Esophagus squamous epithelium (tissue), 5 donors: ENCODE measurements around the gene TAF6. TPM values are rescaled to one million over a fixed set of nuclear protein-coding genes. Genes with fewer than 3 reads are reported as not detected.
A peak's percentile ranks its signal among the peaks of the same experiment; 100 is the strongest.

ENCODE experiments used
- DNase-seq: peaks from one replicate; lab custom pipeline; 2025; lab: John Stamatoyannopoulos, UW
- H3K27ac ChIP-seq, 4 donors: fragments of 200-600 bp; sonication (generic); one replicate each; pipeline ENCODE4 v1.5.1; 2016 to 2019; ENCODE audit warnings: mild to moderate bottlenecking in 1 of 4
- H3K27me3 ChIP-seq, 4 donors: fragments of 200-600 bp; sonication (generic); 1 replicate in 3 of 4; 2 replicates in 1 of 4; pipeline versions ENCODE4 v1.5.1 to v1.6.0; 2017 to 2021; ENCODE audit warnings: antibody characterized with exemption in 1 of 4
- H3K36me3 ChIP-seq, 3 donors: fragments of 200-600 bp; sonication (generic); one replicate each; pipeline ENCODE4 v1.5.1; 2016 to 2019
- H3K4me1 ChIP-seq, 3 donors: fragments of 200-600 bp; sonication (generic); one replicate each; pipeline ENCODE4 v1.5.1; 2017 to 2019
- H3K4me3 ChIP-seq, 4 donors: fragments of 200-600 bp; sonication (generic); 1 replicate in 3 of 4; 2 replicates in 1 of 4; pipeline ENCODE4 v1.5.1; 2016 to 2019; ENCODE audit warnings: mild to moderate bottlenecking in 2 of 4, moderate library complexity in 1 of 4
- H3K9me3 ChIP-seq, 3 donors: fragments of 200-600 bp; sonication (generic); one replicate each; pipeline ENCODE4 v1.5.1; 2016 to 2019
- POLR2A ChIP-seq, 4 donors: fragments of 450-650 bp; IDR thresholded peaks; one replicate each; pipeline ENCODE4 v1.6.1; 2017; ENCODE audit warnings: antibody characterized with exemption in 4 of 4, mild to moderate bottlenecking in 4 of 4, moderate library complexity in 3 of 4
- WGBS, 2 donors: methylation state at CpG; one replicate each; pipeline ENCODE4 v1.1.5; 2018; 5-methylcytosine and 5-hydroxymethylcytosine counted together
- intact Hi-C: fragments of 100-400 bp; cut with DNase I; formaldehyde crosslinking; loops from one replicate; pipeline ENCODE4 v1.15.0; 2022
- total RNA-seq, 4 donors: library from RNA; depleted of rRNA; stranded (reverse); fragments of >200 nt; gene quantifications; one replicate each; pipeline ENCODE4 v1.1.0, GENCODE V29; 2016
- TF ChIP-seq, protein P1 (sequence below), 6 experiments: fragments of 450-650 bp in 4 of 6; fragments of 200-600 bp in 2 of 6; sonication (generic) in 2 of 6; IDR thresholded peaks; one replicate each; pipeline ENCODE4 v1.5.1; 2016 to 2019; ENCODE audit warnings: antibody characterized with exemption in 6 of 6, mild to moderate bottlenecking in 4 of 6, moderate library complexity in 4 of 6
- donor health status: DM: yes; HTN: yes; CAD: no.

Gene TAF6
- 10 to 100 TPM; 24.4 to 40.6 (median 30.5) TPM for total RNA-seq

DNA sequence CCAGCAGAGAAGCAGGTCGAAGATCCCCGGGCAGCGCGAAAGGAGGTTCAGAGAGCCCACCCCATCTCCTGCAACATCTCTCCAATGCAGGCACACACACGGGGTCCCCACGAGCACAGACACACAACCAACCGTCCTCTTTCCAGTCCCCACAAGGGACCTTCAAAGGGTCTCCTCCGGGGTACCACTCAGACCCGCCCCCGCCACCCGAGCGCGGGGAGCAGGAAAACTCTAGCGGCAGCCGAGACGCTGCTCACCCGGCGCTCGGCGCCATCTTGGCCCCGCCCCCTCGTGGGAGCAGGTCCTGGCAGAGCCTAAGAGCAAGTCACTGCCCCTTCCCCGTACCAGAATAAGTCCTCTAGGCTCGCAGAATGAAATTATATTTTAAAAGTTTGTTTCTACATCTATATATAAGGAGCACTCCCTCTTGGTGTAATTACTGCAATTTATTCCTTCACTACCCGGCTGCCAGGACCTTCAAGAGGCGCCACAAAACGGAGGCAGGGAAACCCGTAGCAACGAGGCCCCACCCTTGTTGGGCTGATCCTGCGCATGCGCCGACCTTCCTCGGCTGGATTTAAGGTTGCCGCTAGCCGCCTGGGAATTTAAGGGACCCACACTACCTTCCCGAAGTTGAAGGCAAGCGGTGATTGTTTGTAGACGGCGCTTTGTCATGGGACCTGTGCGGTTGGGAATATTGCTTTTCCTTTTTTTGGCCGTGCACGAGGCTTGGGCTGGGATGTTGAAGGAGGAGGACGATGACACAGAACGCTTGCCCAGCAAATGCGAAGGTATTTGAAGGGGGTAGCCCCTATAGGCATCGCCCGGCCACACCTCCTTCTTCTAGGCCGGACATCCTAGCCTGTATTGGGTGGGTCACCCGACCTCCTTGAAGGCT, at the start of gene TAF6, which contains the start of gene CNPY4:
TSS of gene TAF6 (minus strand) at position 287 of the 898 bp plus-strand sequence. CDS start 5,149 bp downstream, outside the sequence.
TSS of gene CNPY4 (plus strand) at position 563 of the 898 bp plus-strand sequence. CDS start at position 674, 111 bp downstream.
- Histone ChIP-seq H3K4me3 (peak within 1 kb of the TSS; percentile 56 to 90 (median 80)), H3K27ac (peak within 1 kb of the TSS; percentile 81 to 95 (median 88)), H3K27me3 (no peaks in the 10 kb centered on the region), H3K9me3 (no peaks in the 10 kb centered on the region), H3K4me1 (peaks cover 11 to 51% (median 18%) of the 10 kb centered on the region in 3 donors), H3K36me3 (peaks cover 0 to 16% (median 0%) of the 10 kb centered on the region in 3 donors)
- intact Hi-C loops = no loop called here
- WGBS, 2 donors = 0% methylated on average over 21 to 27 of the region's 49 CpGs
- TF ChIP-seq, protein P1, sequence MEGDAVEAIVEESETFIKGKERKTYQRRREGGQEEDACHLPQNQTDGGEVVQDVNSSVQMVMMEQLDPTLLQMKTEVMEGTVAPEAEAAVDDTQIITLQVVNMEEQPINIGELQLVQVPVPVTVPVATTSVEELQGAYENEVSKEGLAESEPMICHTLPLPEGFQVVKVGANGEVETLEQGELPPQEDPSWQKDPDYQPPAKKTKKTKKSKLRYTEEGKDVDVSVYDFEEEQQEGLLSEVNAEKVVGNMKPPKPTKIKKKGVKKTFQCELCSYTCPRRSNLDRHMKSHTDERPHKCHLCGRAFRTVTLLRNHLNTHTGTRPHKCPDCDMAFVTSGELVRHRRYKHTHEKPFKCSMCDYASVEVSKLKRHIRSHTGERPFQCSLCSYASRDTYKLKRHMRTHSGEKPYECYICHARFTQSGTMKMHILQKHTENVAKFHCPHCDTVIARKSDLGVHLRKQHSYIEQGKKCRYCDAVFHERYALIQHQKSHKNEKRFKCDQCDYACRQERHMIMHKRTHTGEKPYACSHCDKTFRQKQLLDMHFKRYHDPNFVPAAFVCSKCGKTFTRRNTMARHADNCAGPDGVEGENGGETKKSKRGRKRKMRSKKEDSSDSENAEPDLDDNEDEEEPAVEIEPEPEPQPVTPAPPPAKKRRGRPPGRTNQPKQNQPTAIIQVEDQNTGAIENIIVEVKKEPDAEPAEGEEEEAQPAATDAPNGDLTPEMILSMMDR (IDR thresholded peaks at IDR 0.05) = peak in 3 of 6 experiments; percentile 19 to 40 (median 22)
- TF ChIP-seq POLR2A (IDR thresholded peaks at IDR 0.05) = peak in 3 of 4 donors; percentile 19 to 57 (median 37)
- DNase-seq = peak; percentile 58

DNA sequence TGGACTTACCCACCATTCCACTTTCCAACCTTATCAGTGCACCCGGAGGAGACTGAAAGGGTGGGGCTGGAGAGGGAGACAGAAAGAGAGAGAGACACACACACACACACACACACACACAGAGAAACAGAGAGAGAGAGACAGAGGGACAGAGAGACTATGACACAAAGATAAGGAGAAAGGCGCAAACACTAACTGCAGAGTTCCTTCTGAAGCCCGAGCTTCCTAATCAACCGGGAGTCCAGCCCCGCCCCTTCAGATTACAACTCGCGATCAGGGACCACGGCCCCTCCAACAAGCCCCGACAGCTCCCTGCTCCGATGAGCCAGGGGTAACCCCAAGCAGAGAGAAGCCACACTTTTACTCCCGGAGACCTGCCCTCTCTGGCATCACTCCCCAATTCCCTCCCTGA, 48.8 kb upstream of the TAF6 start:
- WGBS, 2 donors = 2 to 3% methylated on average over 9 to 11 of the region's 11 CpGs
- H3K36me3 ChIP-seq = no peaks in the 10 kb centered on the region
- DNase-seq = no peak
- H3K27me3 ChIP-seq = peaks cover 0 to 27% (median under 1%) of the 10 kb centered on the region in 4 donors
- no peak for TF ChIP-seq POLR2A (IDR thresholded peaks at IDR 0.05)
- TF ChIP-seq, protein P1 (IDR thresholded peaks at IDR 0.05) = no peak
- peak overlapping the region; percentile 37 to 66 (median 54) for H3K4me3 ChIP-seq
- H3K9me3 ChIP-seq = no peaks in the 10 kb centered on the region
- H3K4me1 ChIP-seq = peaks cover 27 to 62% (median 33%) of the 10 kb centered on the region in 3 donors
- intact Hi-C loops = no loop called here
- peak overlapping the region; percentile 75 to 88 (median 83) for H3K27ac ChIP-seq

DNA sequence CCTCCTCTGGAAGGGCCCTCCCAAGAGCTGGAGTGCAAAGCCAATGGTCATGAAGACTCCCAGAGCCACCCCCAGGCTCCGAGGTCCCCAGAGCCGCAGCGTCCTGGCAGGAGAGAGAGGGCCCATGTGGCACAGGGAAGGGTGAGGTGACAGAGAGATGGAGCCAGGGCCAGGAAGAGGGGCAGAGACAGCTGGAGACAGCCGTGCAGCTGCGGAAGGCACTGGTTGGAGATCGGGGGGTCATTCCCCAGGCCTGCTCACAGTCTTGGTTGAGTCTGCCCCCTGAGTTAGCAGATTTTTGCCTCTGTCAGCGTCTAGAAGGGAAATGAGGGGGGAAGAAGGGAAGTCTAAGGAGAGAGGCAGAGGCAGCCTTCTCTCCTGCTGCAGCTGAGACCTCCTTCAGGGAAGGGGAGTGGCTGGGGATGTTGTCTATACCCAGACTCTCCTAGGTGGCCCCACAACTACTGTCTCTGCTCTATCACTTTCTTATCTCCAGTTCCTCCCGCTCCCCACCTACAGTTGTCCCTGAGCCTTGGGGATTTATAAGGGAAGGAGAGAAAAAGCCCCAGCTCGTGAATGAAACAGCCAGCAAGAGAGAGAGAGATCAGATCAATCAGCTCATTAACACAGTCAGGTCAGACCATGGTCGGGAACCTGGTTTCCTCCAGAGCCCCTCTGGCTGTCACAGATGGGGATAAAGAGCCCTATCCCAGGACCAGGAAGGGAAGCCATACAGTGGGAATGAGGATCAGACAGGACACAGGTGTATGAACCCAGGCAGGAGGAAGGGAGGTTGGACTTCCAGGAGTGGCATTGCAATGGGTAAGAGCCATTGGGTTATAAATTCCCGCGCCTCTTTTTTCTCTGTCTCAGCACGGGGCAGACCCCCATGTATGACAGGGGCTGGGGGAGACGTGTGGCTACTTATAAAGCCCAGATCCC, 48.1 kb upstream of the TAF6 start:
- Histone ChIP-seq H3K4me1 (peaks cover 27 to 68% (median 35%) of the 10 kb centered on the region in 3 donors), H3K36me3 (no peaks in the 10 kb centered on the region), H3K27ac (peak overlapping the region in 3 of 4 donors; percentile 79 to 88 (median 87)), H3K27me3 (peaks cover 0 to 26% (median 1%) of the 10 kb centered on the region in 4 donors), H3K9me3 (no peaks in the 10 kb centered on the region), H3K4me3 (peak overlapping the region in 3 of 4 donors; percentile 53 to 66 (median 55))
- no peak for DNase-seq
- WGBS, 2 donors = 41 to 57% methylated on average over 9 to 11 of the region's 14 CpGs
- intact Hi-C loops = no loop called here
- no peak for TF ChIP-seq POLR2A (IDR thresholded peaks at IDR 0.05)
- TF ChIP-seq, protein P1 (IDR thresholded peaks at IDR 0.05) = no peak

DNA sequence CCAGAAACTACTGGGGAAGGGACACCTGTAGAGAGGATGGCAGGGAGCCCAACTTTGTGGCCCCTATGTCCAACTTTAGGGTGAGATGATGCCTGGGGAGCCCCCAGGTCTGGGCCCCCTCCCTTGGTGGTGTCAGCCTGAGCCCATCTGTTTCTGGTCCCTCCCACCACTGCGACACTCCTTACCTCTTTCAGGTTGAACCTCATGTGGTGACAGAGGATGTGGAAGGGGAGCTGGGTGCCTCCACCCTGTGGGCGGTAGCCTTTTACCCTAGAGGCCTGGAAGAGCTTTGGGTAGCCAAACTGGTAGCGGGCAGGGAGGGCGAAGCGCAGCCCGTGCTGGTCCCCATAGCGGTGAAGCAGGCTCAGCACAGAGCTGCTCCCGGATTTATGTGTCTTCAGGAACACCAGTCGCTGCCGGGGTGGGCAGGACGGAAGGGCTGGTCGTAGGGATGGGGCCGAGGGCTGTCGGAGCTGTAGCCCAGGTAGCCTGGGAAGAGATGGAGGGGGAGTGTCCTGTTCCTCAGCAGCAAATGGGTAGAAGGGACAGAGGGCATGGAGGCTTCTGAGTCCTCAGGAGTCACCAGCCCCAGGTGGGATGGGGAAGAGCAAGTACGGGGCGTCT, 47.3 kb upstream of the TAF6 start:
- Histone ChIP-seq H3K36me3 (no peaks in the 10 kb centered on the region), H3K27me3 (peaks cover 0 to 18% (median 1%) of the 10 kb centered on the region in 4 donors), H3K9me3 (no peaks in the 10 kb centered on the region), H3K27ac (no peak overlapping the region), H3K4me3 (no peak overlapping the region), H3K4me1 (peaks cover 24 to 66% (median 32%) of the 10 kb centered on the region in 3 donors)
- TF ChIP-seq, protein P1 (IDR thresholded peaks at IDR 0.05) = no peak
- TF ChIP-seq POLR2A (IDR thresholded peaks at IDR 0.05) = no peak
- WGBS, 2 donors = 74 to 84% methylated on average over 4 to 6 of the region's 16 CpGs
- no peak for DNase-seq
- intact Hi-C loops = no loop called here
